Ishikawa (cell line): ENCODE data around the gene CHTF18.
A peak's percentile ranks its signal among the peaks of the same experiment; 100 is the strongest.

ENCODE experiments used
- CEBPB ChIP-seq: IDR thresholded peaks from 2 replicates; pipeline ENCODE4 v1.6.1; 2012
- CREB1 ChIP-seq: IDR thresholded peaks from 2 replicates; pipeline ENCODE4 v1.6.1; 2012; ENCODE audit warnings: low read depth
- EGR1 ChIP-seq: IDR thresholded peaks from 2 replicates; pipeline ENCODE4 v1.6.1; 2012
- EP300 ChIP-seq: IDR thresholded peaks from 2 replicates; pipeline ENCODE4 v1.6.1; 2012; ENCODE audit warnings: borderline replicate concordance
- FOXM1 ChIP-seq: IDR thresholded peaks from 2 replicates; pipeline ENCODE4 v1.6.1; 2012; ENCODE audit warnings: low read depth, borderline replicate concordance
- NFIC ChIP-seq: IDR thresholded peaks from 2 replicates; pipeline ENCODE4 v1.6.1; 2012
- RAD21 ChIP-seq: IDR thresholded peaks from 2 replicates; pipeline ENCODE4 v1.6.1; 2012; ENCODE audit warnings: low read depth
- TAF1 ChIP-seq: IDR thresholded peaks from 2 replicates; pipeline ENCODE4 v1.6.1; 2012; ENCODE audit warnings: low read depth, mild to moderate bottlenecking
- TCF12 ChIP-seq: IDR thresholded peaks from 2 replicates; pipeline ENCODE4 v1.6.1; 2012; ENCODE audit warnings: low read depth
- TEAD4 ChIP-seq: IDR thresholded peaks from 2 replicates; pipeline ENCODE4 v1.6.1; 2012
- YY1 ChIP-seq: IDR thresholded peaks from 2 replicates; pipeline ENCODE4 v1.6.1; 2012; ENCODE audit warnings: low read depth
- ZBTB7A ChIP-seq: IDR thresholded peaks from 2 replicates; pipeline ENCODE4 v1.6.1; 2012; ENCODE audit warnings: low read depth
- TF ChIP-seq, protein P1 (sequence below): IDR thresholded peaks from 2 replicates; pipeline ENCODE4 v1.6.1; 2012
- TF ChIP-seq, protein P2 (sequence below): IDR thresholded peaks from 2 replicates; pipeline ENCODE4 v1.6.1; 2012; ENCODE audit warnings: low read depth, mild to moderate bottlenecking
- TF ChIP-seq, protein P3 (sequence below): IDR thresholded peaks from 2 replicates; pipeline ENCODE4 v1.6.1; 2012

Gene CHTF18

DNA sequence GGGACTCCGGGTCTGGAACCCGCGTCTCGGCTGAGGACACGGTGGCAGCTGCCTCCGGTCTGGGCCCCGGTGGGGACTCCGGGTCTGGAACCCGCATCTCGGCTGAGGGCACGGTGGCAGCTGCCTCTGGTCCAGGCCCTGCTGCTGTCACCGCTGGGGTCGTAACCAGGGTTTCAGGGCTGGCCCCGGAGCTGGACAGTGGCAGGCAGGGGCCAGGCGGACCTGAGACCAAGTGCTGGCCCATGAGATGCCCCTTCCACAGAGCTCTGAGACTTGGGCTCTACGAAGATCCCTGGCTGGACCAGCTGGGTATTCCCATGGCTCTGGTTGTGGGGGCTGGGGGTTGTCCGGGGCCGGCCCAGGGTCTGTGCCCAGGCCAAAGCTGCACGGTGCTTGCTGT lies 4.0 kb upstream of the CHTF18 start:
- no peak for TF ChIP-seq TEAD4
- TF ChIP-seq TCF12, result no peak
- no peak for TF ChIP-seq RAD21
- no peak for TF ChIP-seq NFIC
- TF ChIP-seq TAF1, result no peak
- TF ChIP-seq, protein P1, sequence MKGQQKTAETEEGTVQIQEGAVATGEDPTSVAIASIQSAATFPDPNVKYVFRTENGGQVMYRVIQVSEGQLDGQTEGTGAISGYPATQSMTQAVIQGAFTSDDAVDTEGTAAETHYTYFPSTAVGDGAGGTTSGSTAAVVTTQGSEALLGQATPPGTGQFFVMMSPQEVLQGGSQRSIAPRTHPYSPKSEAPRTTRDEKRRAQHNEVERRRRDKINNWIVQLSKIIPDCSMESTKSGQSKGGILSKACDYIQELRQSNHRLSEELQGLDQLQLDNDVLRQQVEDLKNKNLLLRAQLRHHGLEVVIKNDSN, result no peak
- TF ChIP-seq, protein P2, sequence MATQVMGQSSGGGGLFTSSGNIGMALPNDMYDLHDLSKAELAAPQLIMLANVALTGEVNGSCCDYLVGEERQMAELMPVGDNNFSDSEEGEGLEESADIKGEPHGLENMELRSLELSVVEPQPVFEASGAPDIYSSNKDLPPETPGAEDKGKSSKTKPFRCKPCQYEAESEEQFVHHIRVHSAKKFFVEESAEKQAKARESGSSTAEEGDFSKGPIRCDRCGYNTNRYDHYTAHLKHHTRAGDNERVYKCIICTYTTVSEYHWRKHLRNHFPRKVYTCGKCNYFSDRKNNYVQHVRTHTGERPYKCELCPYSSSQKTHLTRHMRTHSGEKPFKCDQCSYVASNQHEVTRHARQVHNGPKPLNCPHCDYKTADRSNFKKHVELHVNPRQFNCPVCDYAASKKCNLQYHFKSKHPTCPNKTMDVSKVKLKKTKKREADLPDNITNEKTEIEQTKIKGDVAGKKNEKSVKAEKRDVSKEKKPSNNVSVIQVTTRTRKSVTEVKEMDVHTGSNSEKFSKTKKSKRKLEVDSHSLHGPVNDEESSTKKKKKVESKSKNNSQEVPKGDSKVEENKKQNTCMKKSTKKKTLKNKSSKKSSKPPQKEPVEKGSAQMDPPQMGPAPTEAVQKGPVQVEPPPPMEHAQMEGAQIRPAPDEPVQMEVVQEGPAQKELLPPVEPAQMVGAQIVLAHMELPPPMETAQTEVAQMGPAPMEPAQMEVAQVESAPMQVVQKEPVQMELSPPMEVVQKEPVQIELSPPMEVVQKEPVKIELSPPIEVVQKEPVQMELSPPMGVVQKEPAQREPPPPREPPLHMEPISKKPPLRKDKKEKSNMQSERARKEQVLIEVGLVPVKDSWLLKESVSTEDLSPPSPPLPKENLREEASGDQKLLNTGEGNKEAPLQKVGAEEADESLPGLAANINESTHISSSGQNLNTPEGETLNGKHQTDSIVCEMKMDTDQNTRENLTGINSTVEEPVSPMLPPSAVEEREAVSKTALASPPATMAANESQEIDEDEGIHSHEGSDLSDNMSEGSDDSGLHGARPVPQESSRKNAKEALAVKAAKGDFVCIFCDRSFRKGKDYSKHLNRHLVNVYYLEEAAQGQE, result no peak
- TF ChIP-seq, protein P3, sequence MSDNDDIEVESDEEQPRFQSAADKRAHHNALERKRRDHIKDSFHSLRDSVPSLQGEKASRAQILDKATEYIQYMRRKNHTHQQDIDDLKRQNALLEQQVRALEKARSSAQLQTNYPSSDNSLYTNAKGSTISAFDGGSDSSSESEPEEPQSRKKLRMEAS, result no peak
- no peak for TF ChIP-seq CREB1
- no peak for TF ChIP-seq EP300
- TF ChIP-seq FOXM1, result no peak
- no peak for TF ChIP-seq CEBPB
- no peak for TF ChIP-seq ZBTB7A
- no peak for TF ChIP-seq YY1
- TF ChIP-seq EGR1, result no peak

DNA sequence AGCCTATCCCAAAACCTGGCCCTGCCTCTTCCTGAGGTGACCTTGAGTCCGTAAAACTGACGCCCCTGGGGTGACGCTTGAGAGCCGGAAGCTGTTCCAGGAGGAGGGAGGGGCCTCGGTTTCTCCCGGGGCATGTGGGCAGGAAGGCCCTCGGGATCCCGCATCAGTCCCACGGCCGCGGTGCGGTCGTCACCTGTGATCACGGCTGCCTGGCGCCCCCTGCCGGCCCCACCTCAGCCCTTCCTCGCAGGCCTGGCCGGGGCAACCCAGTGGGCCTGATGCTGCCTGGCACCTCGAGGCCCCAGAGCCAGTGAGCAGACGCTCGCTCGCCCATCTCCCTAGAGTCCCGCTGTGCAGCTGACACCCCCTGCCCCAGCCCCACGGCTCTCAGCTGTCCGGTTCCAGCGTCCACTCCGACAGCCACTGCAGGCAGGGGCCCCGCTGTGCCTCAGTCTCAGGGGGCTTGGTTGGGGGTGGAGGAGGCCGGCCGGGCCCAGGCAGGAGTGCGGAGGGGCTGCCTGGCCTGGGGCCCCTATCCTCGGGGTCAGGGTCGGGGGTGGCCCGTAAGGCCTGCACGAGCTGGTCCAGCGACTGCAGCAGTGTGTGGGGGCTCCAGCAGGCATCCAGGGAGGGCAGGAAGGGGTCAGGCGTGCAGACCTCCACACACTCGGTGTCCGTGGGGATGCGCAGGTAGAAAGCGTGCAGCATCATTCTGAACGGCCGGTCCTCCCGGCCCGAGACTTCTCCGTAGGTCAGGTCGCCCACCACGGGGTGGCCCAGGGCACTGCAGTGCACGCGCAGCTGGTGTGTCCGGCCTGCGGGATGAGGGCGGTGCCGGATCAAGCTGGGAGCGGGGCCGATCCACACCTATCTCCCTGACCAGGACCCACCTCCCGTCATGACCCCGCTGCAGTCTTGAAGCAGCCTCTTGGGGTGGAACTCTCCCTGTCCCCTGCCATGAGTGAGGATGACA lies 2.6 kb upstream of the CHTF18 start:
- TF ChIP-seq RAD21 (peak; percentile 51; the same call in 1 of the 2 replicates), CEBPB (no peak)

DNA sequence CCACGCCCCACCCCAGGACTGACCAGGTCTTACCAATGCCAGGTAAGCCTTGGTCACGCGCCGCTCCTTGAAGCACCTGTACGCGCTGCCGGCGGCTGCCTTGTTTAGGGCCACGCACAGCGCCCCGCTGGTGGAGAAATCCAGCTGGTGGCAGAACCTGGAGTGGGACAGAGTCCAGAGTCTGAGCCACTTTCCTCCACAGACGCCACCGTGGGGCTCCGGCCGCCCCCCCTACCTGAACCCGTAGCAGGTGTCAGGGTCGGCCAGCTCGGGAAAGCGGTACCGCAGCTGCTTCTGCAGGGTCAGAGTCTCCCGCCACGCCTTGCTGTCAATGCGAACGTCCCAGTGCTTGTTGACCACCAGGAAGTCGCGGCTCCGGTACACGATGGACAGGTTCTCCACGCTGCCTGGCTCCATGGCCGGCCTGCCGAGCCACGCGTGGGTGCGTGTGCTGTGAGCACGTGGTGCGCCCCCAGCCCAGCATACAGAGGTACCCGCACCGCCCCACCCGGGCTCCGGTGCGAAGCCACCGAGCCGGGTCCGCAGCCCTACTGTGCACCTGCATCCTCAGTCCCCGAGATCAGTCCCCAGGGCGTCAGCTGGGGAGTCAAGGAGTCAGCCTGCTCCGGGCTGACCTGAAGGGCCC lies 976 bp upstream of the CHTF18 start:
- TF ChIP-seq, protein P3, result peak; percentile 49; the same call in 1 of the 2 replicates
- TF ChIP-seq RAD21 (no peak), ZBTB7A (0 out of 2 replicates have a peak, but pooled peaks have one; percentile 22), CREB1 (no peak)

DNA sequence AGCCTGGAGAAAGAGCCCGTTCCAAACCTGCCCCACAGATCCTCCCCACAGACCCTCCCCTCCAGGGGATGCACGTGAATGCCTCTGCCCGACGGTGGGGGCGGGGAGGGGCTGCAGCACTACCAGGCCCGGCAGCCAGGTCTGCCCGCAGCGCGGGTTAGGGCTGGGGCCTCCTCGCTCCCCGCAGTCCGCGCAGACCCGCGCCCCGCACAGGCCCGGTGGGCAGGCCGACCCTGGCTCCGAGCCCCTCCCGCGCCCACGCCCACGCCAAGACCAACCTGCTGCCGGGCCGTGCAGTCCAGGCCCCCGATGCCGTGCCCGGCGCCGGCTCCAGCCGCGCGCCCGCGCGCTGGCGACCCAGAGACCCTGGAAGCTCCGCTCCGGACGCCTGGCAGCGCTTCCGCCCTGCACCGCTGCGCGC lies 432 bp upstream of the CHTF18 start, which contains the start of gene RPUSD1:
Gene RPUSD1, minus strand, starts transcription at position 404 of the 421 bp plus-strand sequence. CDS start 644 bp downstream, outside the sequence.
- TF ChIP-seq, protein P3, result 0 out of 2 replicates have a peak, but pooled peaks have one; percentile 7
- no peak for TF ChIP-seq EGR1
- TF ChIP-seq TAF1, result peak; percentile 51; the same call in 1 of the 2 replicates

DNA sequence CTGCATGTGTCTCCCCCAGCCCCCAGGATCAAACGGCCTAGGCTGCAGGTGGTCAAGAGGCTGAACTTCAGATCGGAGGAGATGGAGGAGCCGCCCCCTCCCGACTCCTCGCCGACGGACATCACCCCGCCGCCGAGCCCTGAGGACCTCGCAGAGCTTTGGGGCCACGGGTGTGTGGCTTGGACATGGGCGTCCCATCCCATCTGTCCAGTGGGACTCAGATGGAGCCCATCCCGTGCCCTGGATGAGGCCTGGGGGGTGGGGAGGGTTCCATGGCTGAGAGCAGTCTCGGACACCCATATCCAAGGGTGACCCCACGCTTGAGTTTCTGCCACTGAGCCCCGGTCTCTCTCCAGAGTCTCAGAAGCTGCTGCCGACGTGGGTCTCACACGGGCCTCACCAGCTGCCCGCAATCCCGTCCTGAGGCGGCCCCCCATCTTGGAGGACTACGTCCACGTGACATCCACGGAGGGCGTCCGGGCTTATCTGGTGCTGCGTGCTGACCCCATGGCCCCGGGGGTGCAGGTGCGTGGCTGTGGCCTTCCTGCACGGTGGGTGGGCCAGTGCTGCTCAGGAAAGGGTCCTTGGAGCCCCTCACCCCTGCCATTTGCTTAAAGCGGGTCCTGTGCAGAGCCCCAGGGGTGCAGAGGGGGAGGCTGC lies 901 bp downstream of the CHTF18 start:
- TF ChIP-seq ZBTB7A (no peak), FOXM1 (no peak), RAD21 (no peak), TAF1 (no peak), YY1 (no peak), CEBPB (no peak)
- TF ChIP-seq, protein P2, result no peak
- TF ChIP-seq, protein P1, result no peak
